Peyer's patch (tissue), 4 donors: ENCODE data around the gene INAFM2.

Experiments
- POLR2A ChIP-seq, 2 donors: fragments of 450-650 bp; IDR thresholded peaks; one replicate each; pipeline ENCODE4 v1.5.1; 2017; ENCODE audit warnings: antibody characterized with exemption in 2 of 2, mild to moderate bottlenecking in 2 of 2, moderate library complexity in 2 of 2
- TF ChIP-seq, protein P1 (sequence below), 6 experiments: fragments of 450-650 bp in 4 of 6; fragments of 200-600 bp in 2 of 6; sonication (generic) in 1 of 6; IDR thresholded peaks; one replicate each; pipeline ENCODE4 v1.5.1; 2017 to 2019; ENCODE audit warnings: antibody characterized with exemption in 6 of 6, mild to moderate bottlenecking in 3 of 6, moderate library complexity in 1 of 6

DNA sequence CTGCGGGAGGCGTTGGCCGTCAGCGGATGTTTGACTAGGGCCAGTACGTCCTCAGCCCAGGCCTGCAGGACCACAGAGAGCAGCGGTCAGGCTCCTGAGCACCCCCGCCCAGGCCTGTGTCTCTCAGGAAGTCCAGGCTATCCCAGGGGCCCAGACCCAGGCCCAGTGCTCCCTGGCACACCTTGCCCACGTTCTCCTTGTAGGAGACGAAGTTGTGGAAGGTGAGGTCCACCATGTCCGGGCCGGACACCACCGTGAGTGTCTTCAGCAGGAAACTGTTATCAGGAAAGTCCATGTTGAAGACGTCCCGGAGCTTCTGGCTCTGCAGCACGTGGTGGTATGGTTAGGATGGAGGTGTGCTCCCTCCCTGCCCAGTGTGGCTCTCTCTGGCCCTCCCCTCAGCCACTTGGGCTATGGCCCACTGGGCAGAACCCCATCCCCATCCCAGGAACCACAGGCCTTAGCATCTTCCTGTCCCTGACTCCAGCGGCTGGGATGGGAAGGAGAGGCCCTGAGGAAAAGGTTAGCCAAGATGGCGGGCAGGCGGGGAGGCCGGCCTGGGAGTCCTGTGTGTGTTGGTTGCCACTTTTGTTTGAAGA is 21.1 kb upstream of the INAFM2 start:
- TF ChIP-seq, protein P1, sequence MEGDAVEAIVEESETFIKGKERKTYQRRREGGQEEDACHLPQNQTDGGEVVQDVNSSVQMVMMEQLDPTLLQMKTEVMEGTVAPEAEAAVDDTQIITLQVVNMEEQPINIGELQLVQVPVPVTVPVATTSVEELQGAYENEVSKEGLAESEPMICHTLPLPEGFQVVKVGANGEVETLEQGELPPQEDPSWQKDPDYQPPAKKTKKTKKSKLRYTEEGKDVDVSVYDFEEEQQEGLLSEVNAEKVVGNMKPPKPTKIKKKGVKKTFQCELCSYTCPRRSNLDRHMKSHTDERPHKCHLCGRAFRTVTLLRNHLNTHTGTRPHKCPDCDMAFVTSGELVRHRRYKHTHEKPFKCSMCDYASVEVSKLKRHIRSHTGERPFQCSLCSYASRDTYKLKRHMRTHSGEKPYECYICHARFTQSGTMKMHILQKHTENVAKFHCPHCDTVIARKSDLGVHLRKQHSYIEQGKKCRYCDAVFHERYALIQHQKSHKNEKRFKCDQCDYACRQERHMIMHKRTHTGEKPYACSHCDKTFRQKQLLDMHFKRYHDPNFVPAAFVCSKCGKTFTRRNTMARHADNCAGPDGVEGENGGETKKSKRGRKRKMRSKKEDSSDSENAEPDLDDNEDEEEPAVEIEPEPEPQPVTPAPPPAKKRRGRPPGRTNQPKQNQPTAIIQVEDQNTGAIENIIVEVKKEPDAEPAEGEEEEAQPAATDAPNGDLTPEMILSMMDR (IDR thresholded peaks at IDR 0.05): no peak
- no peak for TF ChIP-seq POLR2A (IDR thresholded peaks at IDR 0.05)
